Loucy (cell line): Measurements from ENCODE around the gene CDH4.

Experiments
- H2AFZ ChIP-seq: fragments of 200-600 bp; sonication (generic); 2 replicates; pipeline ENCODE4 v1.6.0; 2016; ENCODE audit warnings: antibody characterized with exemption, mild to moderate bottlenecking, low read length, moderate library complexity
- H3F3A ChIP-seq: fragments of 200-600 bp; 2 replicates; pipeline ENCODE4 v1.6.0; 2016; ENCODE audit warnings: antibody characterized with exemption, low read depth, mild to moderate bottlenecking
- H3K27me3 ChIP-seq: fragments of 200-600 bp; sonication (generic); 2 replicates; pipeline ENCODE4 v1.6.1; 2014; ENCODE audit warnings: low read length, mild to moderate bottlenecking; ENCODE audit not compliant: insufficient read depth, poor library complexity, severe bottlenecking
- H3K36me3 ChIP-seq: fragments of 200-600 bp; sonication (generic); 2 replicates; pipeline ENCODE4 v1.6.1; 2016; ENCODE audit warnings: low read length; ENCODE audit not compliant: insufficient read depth
- H3K4me1 ChIP-seq: fragments of 200-600 bp; sonication (generic); 2 replicates; pipeline ENCODE4 v1.5.1; 2014; ENCODE audit warnings: low read length, mild to moderate bottlenecking; ENCODE audit not compliant: insufficient read depth, poor library complexity, severe bottlenecking
- H3K4me2 ChIP-seq: fragments of 200-600 bp; sonication (generic); 2 replicates; pipeline ENCODE4 v1.6.0; 2014; ENCODE audit warnings: antibody characterized with exemption, low read length, low read depth, mild to moderate bottlenecking; ENCODE audit not compliant: poor library complexity, severe bottlenecking
- H3K4me3 ChIP-seq: fragments of 200-600 bp; sonication (generic); 2 replicates; pipeline ENCODE4 v1.5.1; 2014; ENCODE audit warnings: low read length, mild to moderate bottlenecking, mixed read lengths; ENCODE audit not compliant: poor library complexity, severe bottlenecking
- H3K79me2 ChIP-seq: fragments of 200-600 bp; sonication (generic); 2 replicates; pipeline ENCODE4 v1.6.1; 2014; ENCODE audit warnings: low read length; ENCODE audit not compliant: insufficient read depth
- H3K9ac ChIP-seq: fragments of 200-600 bp; sonication (generic); 2 replicates; pipeline ENCODE4 v1.6.0; 2014; ENCODE audit warnings: mild to moderate bottlenecking, low read depth, low read length, moderate library complexity; ENCODE audit not compliant: poor library complexity, severe bottlenecking
- H3K9me2 ChIP-seq: fragments of 200-600 bp; sonication (generic); replicated peaks from 2 replicates; pipeline ENCODE4 v1.6.1; 2016; ENCODE audit warnings: low read depth, low read length, mixed read lengths
- H3K9me3 ChIP-seq: fragments of 200-600 bp; sonication (generic); 2 replicates; pipeline ENCODE4 v1.6.1; 2014; ENCODE audit warnings: mild to moderate bottlenecking, antibody characterized with exemption, low read length, low read depth; ENCODE audit not compliant: insufficient read depth
- H4K20me1 ChIP-seq: fragments of 200-600 bp; sonication (generic); 2 replicates; pipeline ENCODE4 v1.6.0; 2014; ENCODE audit warnings: antibody characterized with exemption, low read length, mild to moderate bottlenecking; ENCODE audit not compliant: insufficient read depth, poor library complexity, severe bottlenecking
- CTCF ChIP-seq: fragments of 200-600 bp; sonication (generic); conservative IDR thresholded peaks from 2 replicates; pipeline ENCODE4 v1.5.1; 2014; ENCODE audit warnings: mild to moderate bottlenecking, antibody characterized with exemption, low read length
- EZH2phosphoT487 ChIP-seq: fragments of 200-600 bp; IDR thresholded peaks from 2 replicates; pipeline ENCODE4 v1.6.1; 2018; ENCODE audit warnings: antibody characterized with exemption, mild to moderate bottlenecking, moderate library complexity, borderline replicate concordance

CDH4 gene

GRCh38 chr20:61932711-61933480, 680.8 kb downstream of the CDH4 start:
- H3K4me1 ChIP-seq, result no peaks in the 10 kb centered on the region
- H3K27me3 ChIP-seq, result no peaks in the 10 kb centered on the region
- no peaks in the 10 kb centered on the region for H3F3A ChIP-seq
- H3K36me3 ChIP-seq, result peaks cover 6% of the 10 kb centered on the region; the same call in 1 of the 2 replicates
- no peaks in the 10 kb centered on the region for H3K9me2 ChIP-seq
- no peak overlapping the region for H3K4me2 ChIP-seq
- TF ChIP-seq EZH2phosphoT487, result no peak
- TF ChIP-seq CTCF, result no peak
- H2AFZ ChIP-seq, result no peak overlapping the region
- H3K9me3 ChIP-seq, result no peaks in the 10 kb centered on the region
- H4K20me1 ChIP-seq, result no peaks in the 10 kb centered on the region
- H3K9ac ChIP-seq, result no peak overlapping the region
- no peaks in the 10 kb centered on the region for H3K79me2 ChIP-seq
- no peak overlapping the region for H3K4me3 ChIP-seq

- no peaks in the 10 kb centered on the region for H4K20me1 ChIP-seq
- H3K4me3 ChIP-seq, result no peak overlapping the region
- H3K9me3 ChIP-seq, result no peaks in the 10 kb centered on the region
- peaks cover 6% of the 10 kb centered on the region; the same call in 1 of the 2 replicates for H3K36me3 ChIP-seq
- no peaks in the 10 kb centered on the region for H3K4me1 ChIP-seq
- H3K27me3 ChIP-seq, result no peaks in the 10 kb centered on the region
- no peaks in the 10 kb centered on the region for H3K79me2 ChIP-seq
- H3F3A ChIP-seq, result no peaks in the 10 kb centered on the region
- no peaks in the 10 kb centered on the region for H3K9me2 ChIP-seq
- TF ChIP-seq CTCF, result no peak
- TF ChIP-seq EZH2phosphoT487, result no peak
- H3K4me2 ChIP-seq, result no peak overlapping the region
- H3K9ac ChIP-seq, result no peak overlapping the region
- no peak overlapping the region for H2AFZ ChIP-seq
Measured at GRCh38 chr20:61933481-61933950, 681.5 kb downstream of the CDH4 start.

GRCh38 chr20:61933951-61934715, 682.1 kb downstream of the CDH4 start:
- Histone ChIP-seq H3K4me1 (no peaks in the 10 kb centered on the region), H3K4me3 (no peak overlapping the region), H4K20me1 (no peaks in the 10 kb centered on the region), H3K9ac (no peak overlapping the region), H3K27me3 (no peaks in the 10 kb centered on the region), H3K9me3 (no peaks in the 10 kb centered on the region), H3K4me2 (no peak overlapping the region), H2AFZ (no peak overlapping the region), H3K79me2 (no peaks in the 10 kb centered on the region), H3K36me3 (peaks cover 6% of the 10 kb centered on the region; the same call in 1 of the 2 replicates), H3F3A (no peaks in the 10 kb centered on the region), H3K9me2 (no peaks in the 10 kb centered on the region)
- TF ChIP-seq EZH2phosphoT487 (no peak), CTCF (no peak)
